ENCODE results near the gene FGD6.

GRCh38 chr12:95248095-95248494, 30.8 kb upstream of the FGD6 start:
- no peak for TF ChIP-seq CTCF (IDR thresholded peaks at IDR 0.05; ENCODE audit: low read depth, low read length)
- TF ChIP-seq MYC (IDR thresholded peaks at IDR 0.05; ENCODE audit: low read depth, low read length) = no peak
- no peak for TF ChIP-seq POLR2A (IDR thresholded peaks at IDR 0.05; ENCODE audit: extremely low read depth, insufficient read length)
